ENCODE data around the gene TTC12. TPM values are rescaled to one million over a fixed set of nuclear protein-coding genes. Genes with fewer than 3 reads are reported as not detected.
A peak's percentile ranks its signal among the peaks of the same experiment; 100 is the strongest.

The TTC12 gene
- total RNA-seq, 2 donors from 2014 or later, result 31.1 to 36.5 TPM

DNA sequence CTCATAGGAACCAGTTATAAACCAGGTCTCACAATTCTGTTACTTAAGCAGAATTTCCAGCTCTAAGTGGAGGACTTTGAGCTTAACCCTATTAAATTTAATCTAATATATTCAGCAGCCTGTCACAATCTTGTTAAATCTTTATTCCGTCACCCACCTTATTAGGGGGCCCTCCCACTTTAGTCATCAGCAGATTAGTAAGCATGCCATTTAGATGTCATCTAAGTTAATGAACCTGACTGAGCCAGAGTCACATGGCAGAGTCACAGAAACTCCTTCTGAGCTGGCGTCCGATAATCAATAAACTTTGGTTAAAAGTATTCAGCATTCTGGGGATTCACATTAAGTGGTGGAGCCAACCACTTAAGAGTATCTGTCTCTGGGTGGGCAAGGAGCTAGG lies 35.1 kb downstream of the TTC12 start:
- H3K9me3 ChIP-seq (ENCODE audit: control insufficient read depth, low read length, poor library complexity, severe bottlenecking), result no peaks in the 10 kb centered on the region
- no peak for DNase-seq
- Mint-ChIP-seq H3K27ac (no peak overlapping the region), H3K27me3 (no peaks in the 10 kb centered on the region), H3K4me3 (no peak overlapping the region), H3K36me3 (ENCODE audit: low read depth) (peaks cover 24% of the 10 kb centered on the region), H3K4me1 (peaks cover 5% of the 10 kb centered on the region)
- no peak for ATAC-seq

- DNase-seq (no peak), ATAC-seq (no peak)
- no peaks in the 10 kb centered on the region for H3K27me3 Mint-ChIP-seq
- H3K9me3 ChIP-seq (ENCODE audit: control insufficient read depth, low read length, poor library complexity, severe bottlenecking), result no peaks in the 10 kb centered on the region
- H3K27ac Mint-ChIP-seq, result peak overlapping the region; percentile 14
- peaks cover 4% of the 10 kb centered on the region for H3K4me1 Mint-ChIP-seq
- H3K4me3 Mint-ChIP-seq, result no peak overlapping the region
- peaks cover 30% of the 10 kb centered on the region for H3K36me3 Mint-ChIP-seq (ENCODE audit: low read depth)
Measured at GRCh38 chr11:113350336-113351067, 36.1 kb downstream of the TTC12 start.

- peaks cover 32% of the 10 kb centered on the region for H3K36me3 Mint-ChIP-seq (ENCODE audit: low read depth)
- H3K9me3 ChIP-seq (ENCODE audit: control insufficient read depth, low read length, poor library complexity, severe bottlenecking), result no peaks in the 10 kb centered on the region
- H3K4me3 Mint-ChIP-seq, result no peak overlapping the region
- no peaks in the 10 kb centered on the region for H3K27me3 Mint-ChIP-seq
- no peak overlapping the region for H3K27ac Mint-ChIP-seq
- DNase-seq, result no peak
- peaks cover 4% of the 10 kb centered on the region for H3K4me1 Mint-ChIP-seq
- no peak for ATAC-seq
Measured at GRCh38 chr11:113351068-113351450, 36.7 kb downstream of the TTC12 start.

- ATAC-seq (no peak), DNase-seq (no peak)
- no peaks in the 10 kb centered on the region for H3K27me3 Mint-ChIP-seq
- no peaks in the 10 kb centered on the region for H3K9me3 ChIP-seq (ENCODE audit: control insufficient read depth, low read length, poor library complexity, severe bottlenecking)
- no peak overlapping the region for H3K4me3 Mint-ChIP-seq
- H3K36me3 Mint-ChIP-seq (ENCODE audit: low read depth), result peaks cover 34% of the 10 kb centered on the region
- H3K27ac Mint-ChIP-seq, result no peak overlapping the region
- peaks cover 4% of the 10 kb centered on the region for H3K4me1 Mint-ChIP-seq
Measured at GRCh38 chr11:113351480-113351879, 37.1 kb downstream of the TTC12 start.

DNA sequence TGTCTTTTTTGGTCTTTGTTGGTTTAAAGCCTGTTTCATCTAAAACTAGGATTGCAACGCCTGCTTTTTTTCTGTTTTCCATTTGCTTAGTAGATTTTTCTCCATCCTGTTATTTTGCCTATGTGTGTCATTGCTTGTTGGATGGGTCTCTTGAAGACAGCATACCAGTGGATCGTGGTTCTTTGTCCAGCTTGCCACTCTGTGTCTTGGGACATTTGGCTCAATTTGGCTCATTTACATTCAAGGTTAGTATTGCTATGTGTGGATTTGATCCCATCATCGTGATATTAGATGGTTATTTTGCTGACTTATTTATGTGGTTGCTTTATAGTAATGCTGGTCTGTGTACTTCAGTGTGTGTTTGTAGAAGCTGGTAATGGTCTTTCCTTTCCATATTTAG lies 41.8 kb downstream of the TTC12 start:
- Mint-ChIP-seq H3K36me3 (ENCODE audit: low read depth) (peaks cover 36% of the 10 kb centered on the region), H3K27ac (no peak overlapping the region), H3K27me3 (no peaks in the 10 kb centered on the region), H3K4me1 (peaks cover 5% of the 10 kb centered on the region), H3K4me3 (no peak overlapping the region)
- ATAC-seq, result no peak
- no peak for DNase-seq
- H3K9me3 ChIP-seq (ENCODE audit: control insufficient read depth, low read length, poor library complexity, severe bottlenecking), result no peaks in the 10 kb centered on the region

GRCh38 chr11:113363406-113363805 lies 49.0 kb downstream of the TTC12 start:
- H3K27me3 Mint-ChIP-seq, result no peaks in the 10 kb centered on the region
- no peak for ATAC-seq
- DNase-seq, result no peak

GRCh38 chr11:113363996-113364641 lies 49.7 kb downstream of the TTC12 start:
- H3K4me1 Mint-ChIP-seq, result peaks cover 16% of the 10 kb centered on the region

More at GRCh38 chr11:113363406-113363805, 49.0 kb downstream of the TTC12 start:
- Mint-ChIP-seq H3K36me3 (ENCODE audit: low read depth) (peaks cover 14% of the 10 kb centered on the region), H3K4me1 (peaks cover 17% of the 10 kb centered on the region), H3K27ac (peak overlapping the region; percentile 24), H3K4me3 (no peak overlapping the region)
- H3K9me3 ChIP-seq (ENCODE audit: control insufficient read depth, low read length, poor library complexity, severe bottlenecking), result no peaks in the 10 kb centered on the region

GRCh38 chr11:113365895-113366294 lies 51.5 kb downstream of the TTC12 start:
- no peaks in the 10 kb centered on the region for H3K27me3 Mint-ChIP-seq
- ATAC-seq (no peak), DNase-seq (no peak)
- H3K27ac Mint-ChIP-seq, result peak overlapping the region; percentile 72
- peaks cover 13% of the 10 kb centered on the region for H3K4me1 Mint-ChIP-seq
- no peaks in the 10 kb centered on the region for H3K9me3 ChIP-seq (ENCODE audit: control insufficient read depth, low read length, poor library complexity, severe bottlenecking)
- H3K4me3 Mint-ChIP-seq, result no peak overlapping the region
- peaks cover 10% of the 10 kb centered on the region for H3K36me3 Mint-ChIP-seq (ENCODE audit: low read depth)

More at GRCh38 chr11:113363996-113364641, 49.7 kb downstream of the TTC12 start:
- Mint-ChIP-seq H3K4me3 (no peak overlapping the region), H3K27ac (peak overlapping the region; percentile 24), H3K27me3 (no peaks in the 10 kb centered on the region), H3K36me3 (ENCODE audit: low read depth) (peaks cover 12% of the 10 kb centered on the region)
- no peak for DNase-seq
- no peak for ATAC-seq
- H3K9me3 ChIP-seq (ENCODE audit: control insufficient read depth, low read length, poor library complexity, severe bottlenecking), result no peaks in the 10 kb centered on the region

DNA sequence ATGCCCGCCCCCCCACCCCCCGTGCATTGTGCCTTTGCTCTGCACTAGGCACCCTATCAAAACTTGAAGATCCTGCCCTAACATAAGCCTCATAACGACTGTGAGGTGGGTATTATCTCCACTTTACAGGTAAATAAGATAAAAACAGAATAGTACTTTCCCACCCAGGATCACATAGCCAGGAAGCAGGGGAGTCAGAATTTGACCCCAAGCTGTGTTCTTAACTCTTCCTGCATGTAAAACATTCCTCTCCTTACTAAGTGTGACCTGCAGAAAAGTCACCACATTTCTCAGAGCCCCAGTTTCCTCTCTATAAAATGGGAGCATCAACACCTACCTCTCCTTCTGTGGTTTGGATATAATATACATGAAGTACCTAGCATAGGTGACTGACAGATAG lies 55.0 kb downstream of the TTC12 start:
- H3K36me3 Mint-ChIP-seq (ENCODE audit: low read depth), result peaks cover 16% of the 10 kb centered on the region
- H3K9me3 ChIP-seq (ENCODE audit: control insufficient read depth, low read length, poor library complexity, severe bottlenecking), result no peaks in the 10 kb centered on the region
- H3K4me3 Mint-ChIP-seq, result no peak overlapping the region
- no peaks in the 10 kb centered on the region for H3K27me3 Mint-ChIP-seq
- no peak overlapping the region for H3K27ac Mint-ChIP-seq
- no peak for DNase-seq
- H3K4me1 Mint-ChIP-seq, result peaks cover 11% of the 10 kb centered on the region
- ATAC-seq, result no peak

DNA sequence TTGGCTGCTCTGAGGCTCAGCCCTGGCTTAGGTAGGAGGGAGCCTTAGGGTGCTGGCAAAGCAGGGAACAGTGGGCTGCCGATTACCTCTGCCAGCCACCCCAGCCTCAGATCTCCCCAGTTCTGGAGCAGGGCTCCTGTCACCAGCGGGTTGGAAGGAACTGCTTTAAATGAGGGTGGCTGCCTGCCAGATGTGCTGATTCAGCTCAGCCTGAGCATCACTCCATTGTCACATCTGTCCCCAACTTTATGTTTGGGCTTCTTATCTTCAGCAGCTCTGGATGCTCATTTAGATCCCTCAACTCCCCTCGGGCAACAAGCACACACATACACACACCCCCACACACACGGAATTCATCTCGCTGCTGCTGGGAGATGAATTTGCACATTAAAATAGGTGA lies 56.3 kb downstream of the TTC12 start:
- Mint-ChIP-seq H3K4me3 (no peak overlapping the region), H3K4me1 (peaks cover 6% of the 10 kb centered on the region), H3K36me3 (ENCODE audit: low read depth) (peaks cover 16% of the 10 kb centered on the region), H3K27me3 (no peaks in the 10 kb centered on the region), H3K27ac (no peak overlapping the region)
- no peaks in the 10 kb centered on the region for H3K9me3 ChIP-seq (ENCODE audit: control insufficient read depth, low read length, poor library complexity, severe bottlenecking)
- ATAC-seq, result no peak
- DNase-seq, result no peak

- H3K4me1 Mint-ChIP-seq, result peaks cover 5% of the 10 kb centered on the region
- H3K4me3 Mint-ChIP-seq, result no peak overlapping the region
- peaks cover 16% of the 10 kb centered on the region for H3K36me3 Mint-ChIP-seq (ENCODE audit: low read depth)
- no peaks in the 10 kb centered on the region for H3K27me3 Mint-ChIP-seq
- H3K9me3 ChIP-seq (ENCODE audit: control insufficient read depth, low read length, poor library complexity, severe bottlenecking), result no peaks in the 10 kb centered on the region
- DNase-seq, result no peak
- no peak for ATAC-seq
- H3K27ac Mint-ChIP-seq, result no peak overlapping the region
Measured at GRCh38 chr11:113372309-113372708, 57.9 kb downstream of the TTC12 start.

GRCh38 chr11:113373306-113373705 lies 58.9 kb downstream of the TTC12 start:
- peaks cover 15% of the 10 kb centered on the region for H3K36me3 Mint-ChIP-seq (ENCODE audit: low read depth)
- no peak overlapping the region for H3K4me3 Mint-ChIP-seq
- no peak overlapping the region for H3K27ac Mint-ChIP-seq
- no peaks in the 10 kb centered on the region for H3K9me3 ChIP-seq (ENCODE audit: control insufficient read depth, low read length, poor library complexity, severe bottlenecking)
- H3K4me1 Mint-ChIP-seq, result peaks cover 5% of the 10 kb centered on the region
- DNase-seq, result no peak
- no peaks in the 10 kb centered on the region for H3K27me3 Mint-ChIP-seq
- no peak for ATAC-seq

GRCh38 chr11:113373981-113374560 lies 59.7 kb downstream of the TTC12 start:
- ATAC-seq (no peak), DNase-seq (no peak)
- H3K27ac Mint-ChIP-seq, result no peak overlapping the region
- peaks cover 12% of the 10 kb centered on the region for H3K36me3 Mint-ChIP-seq (ENCODE audit: low read depth)
- no peaks in the 10 kb centered on the region for H3K9me3 ChIP-seq (ENCODE audit: control insufficient read depth, low read length, poor library complexity, severe bottlenecking)
- H3K4me3 Mint-ChIP-seq, result no peak overlapping the region
- no peaks in the 10 kb centered on the region for H3K27me3 Mint-ChIP-seq
- H3K4me1 Mint-ChIP-seq, result peaks cover 3% of the 10 kb centered on the region
